Endodermal cell (in vitro differentiated cells): ENCODE data around the gene GTPBP4. TPM values are rescaled to one million over a fixed set of nuclear protein-coding genes. Genes with fewer than 3 reads are reported as not detected.

ENCODE experiments used
- DNase-seq: peaks from one replicate; pipeline ENCODE4 v3.0.0-alpha.2; 2017
- H3K27ac ChIP-seq: 2 replicates; pipeline ENCODE4 v1.5.1; 2013; ENCODE audit warnings: mild to moderate bottlenecking, low read depth, low read length, moderate library complexity
- H3K27me3 ChIP-seq: 2 replicates; pipeline ENCODE4 v1.6.1; 2013; ENCODE audit warnings: mild to moderate bottlenecking, low read length, moderate library complexity; ENCODE audit not compliant: insufficient read depth, control insufficient read depth, poor library complexity, severe bottlenecking
- H3K36me3 ChIP-seq: 2 replicates; pipeline ENCODE4 v1.7.0; 2013; ENCODE audit warnings: mild to moderate bottlenecking, low read length, moderate library complexity; ENCODE audit not compliant: control insufficient read depth, insufficient read depth
- H3K4me1 ChIP-seq: one replicate; pipeline ENCODE4 v1.7.0; 2013; ENCODE audit warnings: low read length; ENCODE audit not compliant: control insufficient read depth, insufficient read depth
- H3K4me3 ChIP-seq: 2 replicates; pipeline ENCODE4 v1.5.1; 2013; ENCODE audit warnings: mild to moderate bottlenecking, low read length, moderate library complexity
- H3K9ac ChIP-seq: 2 replicates; pipeline ENCODE4 v1.6.1; 2013; ENCODE audit warnings: mild to moderate bottlenecking, low read length, moderate library complexity; ENCODE audit not compliant: poor library complexity, severe bottlenecking; ENCODE audit errors: extremely low read depth
- H3K9me3 ChIP-seq: 2 replicates; pipeline ENCODE4 v1.6.1; 2013; ENCODE audit warnings: mild to moderate bottlenecking, low read length, moderate library complexity; ENCODE audit not compliant: control insufficient read depth
- H3K27ac Mint-ChIP-seq: 2 replicates; pipeline ENCODE4 v1.8.0; 2020; ENCODE audit warnings: mixed read lengths
- H3K27me3 Mint-ChIP-seq: 2 replicates; pipeline ENCODE4 v1.8.0; 2021; ENCODE audit warnings: mild to moderate bottlenecking, mixed read lengths; ENCODE audit not compliant: insufficient read depth
- H3K36me3 Mint-ChIP-seq: 2 replicates; pipeline ENCODE4 v1.8.0; 2020; ENCODE audit warnings: low read depth, mixed read lengths
- H3K4me1 Mint-ChIP-seq: 2 replicates; pipeline ENCODE4 v1.8.0; 2020; ENCODE audit warnings: mixed read lengths
- H3K4me3 Mint-ChIP-seq: 2 replicates; pipeline ENCODE4 v1.8.0; 2020; ENCODE audit warnings: mild to moderate bottlenecking, moderate library complexity, mixed read lengths
- H3K9me3 Mint-ChIP-seq: 2 replicates; pipeline ENCODE4 v1.8.0; 2020; ENCODE audit warnings: mild to moderate bottlenecking, mixed read lengths
- CTCF ChIP-seq: fragments of 200-600 bp; sonication (generic); conservative IDR thresholded peaks from 2 replicates; pipeline ENCODE4 v1.5.0; 2021; ENCODE audit warnings: antibody characterized with exemption, mild to moderate bottlenecking
- WGBS, 2 experiments: methylation state at CpG; one replicate each; pipeline versions ENCODE4 v1.1.5 to v1.1.7; 2013; ENCODE audit warnings: missing lambda C conversion rate in 2 of 2, mixed read lengths in 1 of 2; ENCODE audit not compliant: insufficient coverage in 1 of 2, insufficient read length in 1 of 2; 5-methylcytosine and 5-hydroxymethylcytosine counted together
- total RNA-seq, 2 donors: library from RNA; stranded (reverse); fragmentation: NEBNext Ultra II Directional in 1 of 2; extraction: Animal tissue kit (Norgen Biotek cat#: 25700) in 1 of 2; gene quantifications; 2 replicates in 1 of 2; 3 replicates in 1 of 2; pipeline ENCODE4 v1.2.1, GENCODE V29; 2021

The GTPBP4 gene
- total RNA-seq, 2 donors from 2014 or later: 67.2 to 70.9 TPM

GRCh38 chr10:988667-989545 is 672 bp downstream of the GTPBP4 start:
- Histone ChIP-seq H3K4me3 (peak overlapping the region; percentile 87), H3K36me3 (peaks cover 38% of the 10 kb centered on the region), H3K27me3 (no peaks in the 10 kb centered on the region), H3K9me3 (no peaks in the 10 kb centered on the region), H3K9ac (peak overlapping the region; percentile 95), H3K27ac (peak overlapping the region; percentile 61), H3K4me1 (no peaks in the 10 kb centered on the region)
- Mint-ChIP-seq H3K4me1 (peaks cover 14% of the 10 kb centered on the region), H3K4me3 (peak overlapping the region; percentile 87), H3K9me3 (no peaks in the 10 kb centered on the region), H3K27me3 (no peaks in the 10 kb centered on the region), H3K27ac (peak overlapping the region; percentile 97), H3K36me3 (peaks cover 41% of the 10 kb centered on the region)
- DNase-seq: no peak
- WGBS, 2 experiments: 27 to 44% methylated on average over 22 to 42 of the region's 42 CpGs
- TF ChIP-seq CTCF: no peak

DNA sequence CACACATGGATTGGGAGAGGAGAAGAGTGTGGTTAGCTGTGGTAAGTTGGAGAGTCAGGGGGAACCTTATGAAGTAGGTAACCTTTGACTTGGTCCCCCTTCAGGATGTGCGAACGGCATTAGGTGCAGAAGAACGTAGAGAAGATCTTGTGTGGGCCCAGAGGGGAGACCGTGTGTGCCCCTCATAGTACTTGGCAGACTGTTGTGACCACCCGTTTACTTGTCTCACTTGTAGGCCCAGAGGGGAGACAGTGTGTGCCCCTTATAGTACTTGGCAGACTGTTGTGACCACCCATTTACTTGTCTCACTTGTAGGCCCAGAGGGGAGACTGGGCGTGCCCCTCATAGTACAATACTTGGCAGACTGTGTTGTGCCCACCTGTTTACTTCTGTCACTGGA is 2.6 kb downstream of the GTPBP4 start:
- WGBS, 2 experiments: 90 to 97% methylated on average over 6 of the region's 6 CpGs

DNA sequence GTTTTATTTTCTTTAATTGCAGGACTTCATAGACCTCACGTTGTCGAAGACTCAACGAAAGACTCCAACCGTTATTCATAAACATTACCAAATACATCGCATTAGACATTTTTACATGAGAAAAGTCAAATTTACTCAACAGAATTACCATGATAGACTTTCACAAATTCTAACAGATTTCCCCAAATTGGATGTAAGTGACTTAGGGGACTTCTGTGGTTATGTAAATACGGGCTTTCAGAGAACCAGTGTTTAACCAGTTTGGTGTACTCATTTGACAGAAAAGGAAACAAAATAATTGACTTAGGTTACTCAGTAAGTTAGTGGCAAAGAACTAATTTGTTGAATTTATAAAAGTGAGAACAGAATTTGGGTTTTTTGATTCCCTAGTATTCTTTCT is 4.2 kb downstream of the GTPBP4 start:
- H3K36me3 Mint-ChIP-seq: peaks cover 72% of the 10 kb centered on the region
- Histone ChIP-seq H3K4me3 (no peak overlapping the region), H3K4me1 (no peaks in the 10 kb centered on the region), H3K27me3 (no peaks in the 10 kb centered on the region), H3K9me3 (no peaks in the 10 kb centered on the region), H3K36me3 (peaks cover 71% of the 10 kb centered on the region), H3K9ac (no peak overlapping the region), H3K27ac (no peak overlapping the region)
- no peak overlapping the region for H3K27ac Mint-ChIP-seq
- H3K4me1 Mint-ChIP-seq: peaks cover 10% of the 10 kb centered on the region
- no peaks in the 10 kb centered on the region for H3K27me3 Mint-ChIP-seq
- no peak for DNase-seq
- 97 to 100% methylated on average over 2 to 6 of the region's 6 CpGs for WGBS, 2 experiments
- H3K4me3 Mint-ChIP-seq: no peak overlapping the region
- H3K9me3 Mint-ChIP-seq: no peaks in the 10 kb centered on the region
- TF ChIP-seq CTCF: no peak

More for the DNA sequence above, 2.6 kb downstream of the GTPBP4 start:
- Histone ChIP-seq H3K36me3 (peaks cover 54% of the 10 kb centered on the region), H3K27me3 (no peaks in the 10 kb centered on the region), H3K9me3 (no peaks in the 10 kb centered on the region), H3K4me1 (no peaks in the 10 kb centered on the region), H3K27ac (no peak overlapping the region), H3K9ac (no peak overlapping the region), H3K4me3 (no peak overlapping the region)
- H3K4me1 Mint-ChIP-seq: peaks cover 14% of the 10 kb centered on the region
- no peak for TF ChIP-seq CTCF
- H3K4me3 Mint-ChIP-seq: no peak overlapping the region
- H3K27me3 Mint-ChIP-seq: no peaks in the 10 kb centered on the region
- H3K27ac Mint-ChIP-seq: peak overlapping the region; percentile 45
- DNase-seq: no peak
- peaks cover 57% of the 10 kb centered on the region for H3K36me3 Mint-ChIP-seq
- no peaks in the 10 kb centered on the region for H3K9me3 Mint-ChIP-seq
